Measurements from ENCODE around the gene GFAP. TPM values are rescaled to one million over a fixed set of nuclear protein-coding genes. Genes with fewer than 3 reads are reported as not detected.
A peak's percentile ranks its signal among the peaks of the same experiment; 100 is the strongest.

Gene GFAP
- polyA plus RNA-seq, 4 donors: 0.32 to 1.3 (median 0.45) TPM; not detected in 1

DNA sequence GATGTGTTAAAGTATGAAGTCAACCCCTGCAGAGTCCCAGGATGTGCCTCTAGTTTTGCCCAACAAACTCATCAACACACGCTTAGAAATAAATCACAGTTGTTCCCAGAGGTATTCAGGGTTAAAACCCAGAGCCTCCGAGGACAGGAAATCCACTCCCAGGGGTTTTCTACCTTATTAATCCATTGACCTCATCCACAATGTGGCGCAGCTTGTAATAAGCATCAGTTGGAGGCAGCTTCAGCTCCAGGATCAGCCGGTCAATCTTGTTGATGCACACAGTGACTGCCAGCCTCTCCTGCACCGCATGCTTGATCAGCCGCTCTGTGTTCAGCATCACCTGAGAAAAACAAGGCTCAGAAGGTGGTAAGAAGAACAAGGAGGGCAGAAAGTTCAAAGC, 39.5 kb downstream of the GFAP start:
- DNase-seq: no peak
- 95 to 98% (median 96%) methylated on average over 6 of the region's 6 CpGs for WGBS, 3 donors
- peaks cover 17 to 70% (median 21%) of the 10 kb centered on the region in 3 donors for H3K36me3 ChIP-seq (ENCODE audit: control insufficient read depth in 3 of 3, insufficient read depth in 2 of 3, low read depth in 1 of 3, low read length in 3 of 3)
- no peak overlapping the region for H3K27ac ChIP-seq (ENCODE audit: low read depth in 1 of 3, low read length in 2 of 3)
- H3K9me3 ChIP-seq (ENCODE audit: control insufficient read depth in 2 of 2, insufficient read depth in 1 of 2, low read depth in 1 of 2, low read length in 1 of 2): no peaks in the 10 kb centered on the region
- no peaks in the 10 kb centered on the region for H3K27me3 ChIP-seq (ENCODE audit: control insufficient read depth in 3 of 3, insufficient read depth in 3 of 3, low read length in 3 of 3)
- FAIRE-seq: no peak
- H3K4me1 ChIP-seq (ENCODE audit: control insufficient read depth in 3 of 3, insufficient read depth in 2 of 3, low read depth in 1 of 3, low read length in 2 of 3): no peaks in the 10 kb centered on the region
- no peak overlapping the region for H3K4me3 ChIP-seq (ENCODE audit: low read depth in 1 of 3, low read length in 3 of 3)

DNA sequence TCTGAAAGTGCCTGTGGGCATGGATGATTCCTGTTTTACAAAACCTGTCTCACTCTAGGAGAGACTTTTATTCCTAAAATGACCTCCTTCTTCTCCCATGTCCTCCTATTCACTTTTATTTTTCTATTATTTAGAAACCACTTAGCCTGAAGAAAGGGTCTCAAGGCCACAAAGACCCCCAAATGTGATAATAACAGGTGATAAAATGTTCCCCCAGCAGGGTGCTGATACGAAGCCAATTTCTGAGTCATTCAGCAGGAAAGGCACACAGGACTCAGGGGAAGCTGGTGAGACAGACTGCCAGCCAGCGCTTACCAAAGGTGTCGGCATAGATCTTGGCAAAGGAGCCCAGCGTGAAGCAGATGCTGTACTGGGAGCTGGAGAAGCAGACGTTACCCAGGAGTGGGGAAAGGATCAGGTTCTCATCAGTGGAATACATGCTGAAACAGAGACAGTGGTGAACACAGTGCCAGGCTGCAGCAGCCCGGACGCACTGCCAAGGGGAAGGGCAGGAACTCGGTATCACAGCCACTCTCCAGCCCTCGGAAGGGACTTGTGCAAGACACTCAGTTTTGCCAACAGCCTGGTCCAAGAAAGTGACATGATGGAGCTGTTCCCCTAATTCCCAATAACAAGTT, 43.0 kb downstream of the GFAP start:
- Histone ChIP-seq H3K27me3 (ENCODE audit: control insufficient read depth in 3 of 3, insufficient read depth in 3 of 3, low read length in 3 of 3) (no peaks in the 10 kb centered on the region), H3K36me3 (ENCODE audit: control insufficient read depth in 3 of 3, insufficient read depth in 2 of 3, low read depth in 1 of 3, low read length in 3 of 3) (peaks cover 15 to 70% (median 21%) of the 10 kb centered on the region in 3 donors), H3K27ac (ENCODE audit: low read depth in 1 of 3, low read length in 2 of 3) (no peak overlapping the region), H3K9me3 (ENCODE audit: control insufficient read depth in 2 of 2, insufficient read depth in 1 of 2, low read depth in 1 of 2, low read length in 1 of 2) (no peaks in the 10 kb centered on the region), H3K4me3 (ENCODE audit: low read depth in 1 of 3, low read length in 3 of 3) (no peak overlapping the region), H3K4me1 (ENCODE audit: control insufficient read depth in 3 of 3, insufficient read depth in 2 of 3, low read depth in 1 of 3, low read length in 2 of 3) (no peaks in the 10 kb centered on the region)
- FAIRE-seq (no peak), DNase-seq (no peak)
- WGBS, 3 donors: 87 to 89% (median 88%) methylated on average over 9 of the region's 9 CpGs

DNA sequence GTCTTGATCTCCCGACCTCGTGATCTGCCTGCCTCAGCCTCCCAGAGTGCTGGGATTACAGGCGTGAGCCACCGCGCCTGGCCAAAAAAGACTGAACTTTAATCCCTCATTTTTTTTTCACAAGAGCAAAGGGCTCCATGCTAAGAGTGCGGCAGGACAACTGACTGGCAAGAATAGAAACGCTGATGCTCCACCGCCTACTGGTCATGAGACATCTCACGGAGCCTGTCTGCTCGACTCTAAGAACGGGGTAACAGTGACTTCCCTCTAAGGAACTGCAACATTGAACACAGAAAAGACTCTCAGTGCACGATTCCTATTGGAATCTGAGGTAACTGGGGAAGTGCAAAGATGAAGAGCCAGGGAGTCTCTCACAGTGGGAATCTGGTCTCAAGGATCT, 43.7 kb downstream of the GFAP start:
- Histone ChIP-seq H3K36me3 (ENCODE audit: control insufficient read depth in 3 of 3, insufficient read depth in 2 of 3, low read depth in 1 of 3, low read length in 3 of 3) (peaks cover 15 to 68% (median 21%) of the 10 kb centered on the region in 3 donors), H3K4me1 (ENCODE audit: control insufficient read depth in 3 of 3, insufficient read depth in 2 of 3, low read depth in 1 of 3, low read length in 2 of 3) (no peaks in the 10 kb centered on the region), H3K27me3 (ENCODE audit: control insufficient read depth in 3 of 3, insufficient read depth in 3 of 3, low read length in 3 of 3) (no peaks in the 10 kb centered on the region), H3K9me3 (ENCODE audit: control insufficient read depth in 2 of 2, insufficient read depth in 1 of 2, low read depth in 1 of 2, low read length in 1 of 2) (no peaks in the 10 kb centered on the region), H3K27ac (ENCODE audit: low read depth in 1 of 3, low read length in 2 of 3) (no peak overlapping the region), H3K4me3 (ENCODE audit: low read depth in 1 of 3, low read length in 3 of 3) (no peak overlapping the region)
- FAIRE-seq (no peak), DNase-seq (no peak)
- 88 to 94% (median 92%) methylated on average over 12 of the region's 12 CpGs for WGBS, 3 donors

DNA sequence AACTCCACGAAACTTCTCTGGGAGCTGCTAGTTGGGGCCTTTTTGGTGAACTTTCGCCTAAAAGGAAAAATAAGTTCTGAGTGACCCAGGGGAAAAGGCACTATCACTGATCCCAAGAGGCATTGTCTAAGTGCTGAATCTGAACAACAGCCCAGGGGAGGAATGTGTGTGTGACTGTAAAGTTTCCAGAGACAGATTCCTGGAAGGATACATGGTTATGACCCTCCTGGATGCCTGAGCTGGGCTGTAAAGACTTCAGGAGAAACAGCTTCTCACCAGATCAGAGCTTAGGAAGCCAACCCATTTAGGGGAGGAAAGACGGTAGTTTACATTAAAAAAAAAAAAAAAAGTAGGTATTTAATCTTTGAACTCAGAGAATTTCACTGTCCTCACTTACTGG, 47.5 kb downstream of the GFAP start:
- DNase-seq (no peak), FAIRE-seq (no peak)
- Histone ChIP-seq H3K4me1 (ENCODE audit: control insufficient read depth in 3 of 3, insufficient read depth in 2 of 3, low read depth in 1 of 3, low read length in 2 of 3) (peaks cover 0 to 9% (median 0%) of the 10 kb centered on the region in 3 donors), H3K9me3 (ENCODE audit: control insufficient read depth in 2 of 2, insufficient read depth in 1 of 2, low read depth in 1 of 2, low read length in 1 of 2) (no peaks in the 10 kb centered on the region), H3K27ac (ENCODE audit: low read depth in 1 of 3, low read length in 2 of 3) (peak overlapping the region in 1 of 3 donors; percentile 34), H3K36me3 (ENCODE audit: control insufficient read depth in 3 of 3, insufficient read depth in 2 of 3, low read depth in 1 of 3, low read length in 3 of 3) (peaks cover 8 to 70% (median 13%) of the 10 kb centered on the region in 3 donors), H3K4me3 (ENCODE audit: low read depth in 1 of 3, low read length in 3 of 3) (no peak overlapping the region), H3K27me3 (ENCODE audit: control insufficient read depth in 3 of 3, insufficient read depth in 3 of 3, low read length in 3 of 3) (no peaks in the 10 kb centered on the region)
- 84 to 89% (median 86%) methylated on average over 3 of the region's 3 CpGs for WGBS, 3 donors

DNA sequence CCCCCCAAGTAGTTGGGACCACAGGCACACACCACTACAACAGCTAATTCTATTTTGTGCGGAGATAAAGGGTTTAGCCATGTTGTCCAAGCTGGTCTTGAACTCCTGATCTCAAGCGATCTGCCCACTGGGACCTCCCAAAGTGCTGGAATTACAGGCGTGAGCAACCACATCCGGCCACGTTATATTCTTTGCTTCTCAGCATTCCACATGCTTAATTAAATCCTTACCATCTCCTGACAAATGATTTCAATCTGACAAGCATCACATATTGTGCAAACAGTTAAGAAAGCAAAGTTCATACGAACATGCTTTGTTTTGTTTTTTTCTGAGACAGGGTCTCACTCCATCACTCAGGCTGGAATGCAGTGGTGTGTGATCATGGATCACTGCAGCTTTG, 49.4 kb downstream of the GFAP start:
- Histone ChIP-seq H3K4me3 (ENCODE audit: low read depth in 1 of 3, low read length in 3 of 3) (no peak overlapping the region), H3K27ac (ENCODE audit: low read depth in 1 of 3, low read length in 2 of 3) (no peak overlapping the region), H3K4me1 (ENCODE audit: control insufficient read depth in 3 of 3, insufficient read depth in 2 of 3, low read depth in 1 of 3, low read length in 2 of 3) (peaks cover 0 to 13% (median 0%) of the 10 kb centered on the region in 3 donors), H3K36me3 (ENCODE audit: control insufficient read depth in 3 of 3, insufficient read depth in 2 of 3, low read depth in 1 of 3, low read length in 3 of 3) (peaks cover 9 to 71% (median 14%) of the 10 kb centered on the region in 3 donors), H3K27me3 (ENCODE audit: control insufficient read depth in 3 of 3, insufficient read depth in 3 of 3, low read length in 3 of 3) (no peaks in the 10 kb centered on the region), H3K9me3 (ENCODE audit: control insufficient read depth in 2 of 2, insufficient read depth in 1 of 2, low read depth in 1 of 2, low read length in 1 of 2) (no peaks in the 10 kb centered on the region)
- WGBS, 3 donors: 89 to 94% (median 91%) methylated on average over 6 of the region's 6 CpGs
- FAIRE-seq: no peak
- no peak for DNase-seq

DNA sequence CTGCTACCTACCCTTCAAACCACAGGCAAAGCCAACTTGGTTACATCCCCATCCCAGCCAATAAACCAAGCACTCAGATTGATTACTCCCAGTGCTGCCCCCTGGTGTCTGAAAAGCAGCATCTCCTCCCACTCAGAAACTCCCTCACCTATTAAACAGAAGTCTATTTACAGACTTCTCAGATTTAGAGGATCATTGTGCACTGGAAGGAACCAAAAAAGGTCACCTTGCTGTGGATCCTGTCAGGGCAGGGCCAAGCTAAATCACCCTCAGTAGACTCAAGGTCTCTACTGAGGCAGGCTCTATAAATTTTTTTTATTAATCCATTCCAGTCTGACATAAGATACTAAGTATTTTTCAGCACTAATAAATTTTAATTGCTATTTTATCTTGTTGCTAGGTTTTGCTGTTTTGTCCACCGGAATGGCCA, 50.1 kb downstream of the GFAP start:
- Histone ChIP-seq H3K36me3 (ENCODE audit: control insufficient read depth in 3 of 3, insufficient read depth in 2 of 3, low read depth in 1 of 3, low read length in 3 of 3) (peaks cover 9 to 74% (median 15%) of the 10 kb centered on the region in 3 donors), H3K27me3 (ENCODE audit: control insufficient read depth in 3 of 3, insufficient read depth in 3 of 3, low read length in 3 of 3) (no peaks in the 10 kb centered on the region), H3K4me3 (ENCODE audit: low read depth in 1 of 3, low read length in 3 of 3) (no peak overlapping the region), H3K27ac (ENCODE audit: low read depth in 1 of 3, low read length in 2 of 3) (no peak overlapping the region), H3K4me1 (ENCODE audit: control insufficient read depth in 3 of 3, insufficient read depth in 2 of 3, low read depth in 1 of 3, low read length in 2 of 3) (peaks cover 0 to 13% (median 0%) of the 10 kb centered on the region in 3 donors), H3K9me3 (ENCODE audit: control insufficient read depth in 2 of 2, insufficient read depth in 1 of 2, low read depth in 1 of 2, low read length in 1 of 2) (no peaks in the 10 kb centered on the region)
- peak; percentile 71 to 78 for DNase-seq
- WGBS, 3 donors: 20 to 44% (median 31%) methylated on average over 1 of the region's 1 CpG
- FAIRE-seq: no peak

DNA sequence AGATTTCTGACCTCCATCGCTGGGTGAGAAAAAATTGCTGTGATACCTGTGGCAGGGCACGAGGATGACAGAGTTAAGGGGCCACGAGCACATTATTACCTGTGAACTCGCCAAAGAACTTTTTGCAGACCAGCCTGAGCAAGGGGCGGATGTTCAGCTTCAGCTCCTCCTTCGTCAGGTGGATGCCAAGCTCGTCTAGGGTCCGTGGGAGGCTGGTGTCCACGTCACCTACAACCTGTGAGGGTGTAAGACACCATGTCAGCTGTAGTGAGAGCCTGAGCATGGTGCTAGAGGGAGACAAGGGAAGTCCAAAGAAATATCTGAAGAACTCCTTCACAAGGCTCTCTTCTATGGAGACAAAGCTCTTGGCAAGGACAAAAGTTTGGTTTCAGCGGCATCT, 50.5 kb downstream of the GFAP start:
- peaks cover 0 to 13% (median 0%) of the 10 kb centered on the region in 3 donors for H3K4me1 ChIP-seq (ENCODE audit: control insufficient read depth in 3 of 3, insufficient read depth in 2 of 3, low read depth in 1 of 3, low read length in 2 of 3)
- FAIRE-seq (no peak), DNase-seq (no peak)
- no peak overlapping the region for H3K4me3 ChIP-seq (ENCODE audit: low read depth in 1 of 3, low read length in 3 of 3)
- WGBS, 3 donors: 71 to 78% (median 73%) methylated on average over 10 of the region's 10 CpGs
- no peak overlapping the region for H3K27ac ChIP-seq (ENCODE audit: low read depth in 1 of 3, low read length in 2 of 3)
- H3K36me3 ChIP-seq (ENCODE audit: control insufficient read depth in 3 of 3, insufficient read depth in 2 of 3, low read depth in 1 of 3, low read length in 3 of 3): peaks cover 12 to 76% (median 18%) of the 10 kb centered on the region in 3 donors
- no peaks in the 10 kb centered on the region for H3K27me3 ChIP-seq (ENCODE audit: control insufficient read depth in 3 of 3, insufficient read depth in 3 of 3, low read length in 3 of 3)
- no peaks in the 10 kb centered on the region for H3K9me3 ChIP-seq (ENCODE audit: control insufficient read depth in 2 of 2, insufficient read depth in 1 of 2, low read depth in 1 of 2, low read length in 1 of 2)

DNA sequence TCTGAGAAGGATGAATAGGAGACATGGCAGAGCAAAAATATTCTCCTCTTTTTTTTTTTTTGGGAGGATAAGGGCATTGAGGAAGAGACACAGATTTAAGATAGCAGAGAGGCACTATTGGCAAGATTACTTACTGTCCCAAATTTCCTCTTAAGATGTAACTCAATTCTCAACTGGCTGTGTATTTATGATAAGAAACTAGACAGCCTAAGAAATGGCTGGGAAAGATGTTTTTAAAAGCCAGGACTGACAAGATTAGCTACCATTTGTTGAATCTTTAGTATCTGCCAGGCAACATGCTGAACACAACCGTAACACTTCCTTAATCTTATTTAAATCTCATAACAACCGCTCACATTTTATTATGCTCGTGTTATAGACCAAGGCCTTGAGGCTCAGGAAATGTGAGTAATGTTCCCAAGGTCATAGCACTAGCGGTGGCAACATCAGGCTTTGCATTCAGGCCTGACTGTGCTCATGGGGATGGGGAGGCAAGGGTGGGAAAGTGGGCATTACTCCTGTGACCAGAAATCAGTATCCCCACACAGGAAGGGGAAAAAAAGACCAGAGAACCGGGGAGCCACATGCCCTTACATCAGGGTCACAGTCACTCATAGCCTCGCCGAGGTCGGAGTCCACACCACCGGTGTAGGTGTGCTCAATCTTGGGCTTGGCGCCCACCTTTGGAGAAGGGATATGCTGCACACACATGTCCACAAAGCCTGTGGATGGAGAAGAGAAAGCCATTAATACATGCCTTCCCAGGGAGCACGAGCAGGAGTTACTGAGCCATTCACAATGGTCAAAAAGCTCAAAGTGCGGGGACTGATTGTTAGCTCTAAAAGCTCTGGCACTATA, 52.0 kb downstream of the GFAP start:
- Histone ChIP-seq H3K9me3 (ENCODE audit: control insufficient read depth in 2 of 2, insufficient read depth in 1 of 2, low read depth in 1 of 2, low read length in 1 of 2) (no peaks in the 10 kb centered on the region), H3K4me3 (ENCODE audit: low read depth in 1 of 3, low read length in 3 of 3) (no peak overlapping the region), H3K27me3 (ENCODE audit: control insufficient read depth in 3 of 3, insufficient read depth in 3 of 3, low read length in 3 of 3) (no peaks in the 10 kb centered on the region), H3K36me3 (ENCODE audit: control insufficient read depth in 3 of 3, insufficient read depth in 2 of 3, low read depth in 1 of 3, low read length in 3 of 3) (peaks cover 16 to 80% (median 19%) of the 10 kb centered on the region in 3 donors), H3K27ac (ENCODE audit: low read depth in 1 of 3, low read length in 2 of 3) (no peak overlapping the region), H3K4me1 (ENCODE audit: control insufficient read depth in 3 of 3, insufficient read depth in 2 of 3, low read depth in 1 of 3, low read length in 2 of 3) (peaks cover 0 to 13% (median 0%) of the 10 kb centered on the region in 3 donors)
- 56 to 75% (median 65%) methylated on average over 12 of the region's 12 CpGs for WGBS, 3 donors
- DNase-seq (peak in 1 of 2 donors; percentile 30), FAIRE-seq (no peak)
